HCT116 (cell line): ENCODE data around the gene SMTNL2. TPM values are rescaled to one million over a fixed set of nuclear protein-coding genes. Genes with fewer than 3 reads are reported as not detected.

Experiments
- ATAC-seq: fragments of 200-7000 bp; cut with Tn5 transposase; 2 replicates; pipeline ENCODE4 v1.9.1; 2020; ENCODE audit warnings: mild to moderate bottlenecking, moderate library complexity
- BruUV-seq: library from RNA; stranded (reverse); fragments of 400-500 nt; replicated peaks from 2 replicates; lab custom pipeline; 2021; lab: Mats Ljungman, UMichigan
- CTCF ChIA-PET: fragments of 300-600 bp; sonication (Branson Sonifier 250); formaldehyde crosslinking; loops from one replicate; lab custom pipeline; 2021; ENCODE audit warnings: antibody characterized with exemption; lab: Charles Lee
- POLR2A ChIA-PET: fragments of 300-600, 350-600 bp; sonication (Branson Sonifier 250); formaldehyde crosslinking; loops from one replicate; lab custom pipeline; 2021; ENCODE audit warnings: antibody characterized with exemption; lab: Charles Lee
- RAD21 ChIA-PET, 2 experiments: fragments of 300-600 bp; sonication (Branson Sonifier 250); formaldehyde crosslinking; loops; one replicate each; lab custom pipeline; 2023; ENCODE audit warnings: low total read pairs in 2 of 2; ENCODE audit not compliant: uncharacterized antibody in 2 of 2, unreplicated experiment in 2 of 2, low non-redundant PET in 1 of 2; lab: Charles Lee
- DNase-seq: peaks from one replicate; pipeline ENCODE4 v3.0.0-alpha.2; 2010; ENCODE audit warnings: low read depth, low spot score
- H2AFZ ChIP-seq: fragments of 200-600 bp; shearing (Covaris generic), sonication (generic); 2 replicates; pipeline ENCODE4 v1.6.1; 2017; ENCODE audit warnings: low read depth, mixed run types, mixed read lengths, antibody characterized with exemption, low read length; ENCODE audit not compliant: poor library complexity, severe bottlenecking
- H3K27ac ChIP-seq: 2 replicates; pipeline ENCODE4 v1.5.1; 2012; ENCODE audit warnings: low read depth, low read length
- H3K27me3 ChIP-seq: fragments of 200-600 bp; sonication (generic); 2 replicates; pipeline ENCODE4 v1.6.1; 2016; ENCODE audit warnings: mixed run types, low read length, mixed read lengths; ENCODE audit not compliant: insufficient read depth
- H3K36me3 ChIP-seq, 2 experiments: fragments of 200-500 bp in 1 of 2; fragments of 200-600 bp in 1 of 2; sonication (Bioruptor generic) in 1 of 2; sonication (generic) in 1 of 2; 2 replicates each; pipeline versions ENCODE4 v1.5.1 to v1.6.1; 2014 to 2016; ENCODE audit warnings: low read length in 2 of 2, inconsistent platforms in 1 of 2, mixed read lengths in 1 of 2, mixed run types in 1 of 2; ENCODE audit not compliant: insufficient read depth in 2 of 2, control insufficient read depth in 1 of 2
- H3K4me1 ChIP-seq, 2 experiments: fragments of 200-600 bp in 1 of 2; sonication (generic) in 1 of 2; 2 replicates each; pipeline versions ENCODE4 v1.5.1 to v1.6.1; 2012 to 2017; ENCODE audit warnings: low read length in 2 of 2, inconsistent platforms in 1 of 2, mild to moderate bottlenecking in 1 of 2, mixed read lengths in 1 of 2, mixed run types in 1 of 2, moderate library complexity in 1 of 2; ENCODE audit not compliant: insufficient read depth in 2 of 2, control insufficient read depth in 1 of 2
- H3K4me2 ChIP-seq: fragments of 200-600 bp; sonication (generic); 2 replicates; pipeline ENCODE4 v1.6.1; 2017; ENCODE audit warnings: mixed run types, low read length, mixed read lengths
- H3K4me3 ChIP-seq, 2 experiments: fragments of 200-600 bp in 1 of 2; sonication (generic) in 1 of 2; replicated peaks in 1 of 2; 2 replicates each; pipeline ENCODE4 v1.5.1; 2011 to 2016; ENCODE audit warnings: low read length in 2 of 2, control low read depth in 1 of 2, low read depth in 1 of 2, mild to moderate bottlenecking in 1 of 2, mixed read lengths in 1 of 2, mixed run types in 1 of 2
- H3K79me2 ChIP-seq: fragments of 200-600 bp; sonication (generic); 2 replicates; pipeline ENCODE4 v1.6.1; 2017; ENCODE audit warnings: mild to moderate bottlenecking, mixed run types, low read length, moderate library complexity, mixed read lengths; ENCODE audit not compliant: insufficient read depth
- H3K9ac ChIP-seq: fragments of 200-600 bp; sonication (generic); 2 replicates; pipeline ENCODE4 v1.6.1; 2016; ENCODE audit warnings: low read length, mixed read lengths
- H3K9me2 ChIP-seq: fragments of 200-600 bp; sonication (generic), shearing (Covaris generic); 2 replicates; pipeline ENCODE4 v1.6.1; 2017; ENCODE audit warnings: mixed run types, mild to moderate bottlenecking, moderate library complexity; ENCODE audit not compliant: insufficient read depth
- H3K9me3 ChIP-seq, 2 experiments: fragments of 200-500 bp in 1 of 2; fragments of 200-600 bp in 1 of 2; sonication (Bioruptor generic) in 1 of 2; sonication (generic) in 1 of 2; 2 replicates each; pipeline ENCODE4 v1.6.1; 2014 to 2017; ENCODE audit warnings: low read length in 2 of 2, mixed read lengths in 2 of 2, inconsistent platforms in 1 of 2, low read depth in 1 of 2, mild to moderate bottlenecking in 1 of 2, mixed run types in 1 of 2, moderate library complexity in 1 of 2; ENCODE audit not compliant: control insufficient read depth in 1 of 2, insufficient read depth in 1 of 2
- H4K20me1 ChIP-seq: fragments of 200-600 bp; sonication (generic), shearing (Covaris generic); 2 replicates; pipeline ENCODE4 v1.6.1; 2017; ENCODE audit warnings: mixed run types, mild to moderate bottlenecking, moderate library complexity; ENCODE audit not compliant: insufficient read depth
- CBX3 ChIP-seq: IDR thresholded peaks from 2 replicates; pipeline ENCODE4 v1.6.1; 2012; ENCODE audit warnings: low read depth
- CEBPB ChIP-seq: IDR thresholded peaks from 2 replicates; pipeline ENCODE4 v1.6.1; 2012; ENCODE audit warnings: low read depth
- EZH2phosphoT487 ChIP-seq: fragments of 200-600 bp; IDR thresholded peaks from 2 replicates; pipeline ENCODE4 v1.6.1; 2018; ENCODE audit warnings: antibody characterized with exemption, borderline replicate concordance
- JUND ChIP-seq: IDR thresholded peaks from 2 replicates; pipeline ENCODE4 v1.6.1; 2012
- POLR2A ChIP-seq: IDR thresholded peaks from 2 replicates; pipeline ENCODE4 v1.7.0; 2011; ENCODE audit warnings: borderline replicate concordance; ENCODE audit not compliant: insufficient read depth, insufficient read length; ENCODE audit errors: extremely low read depth
- POLR2AphosphoS5 ChIP-seq: IDR thresholded peaks from 2 replicates; pipeline ENCODE4 v1.6.1; 2011; ENCODE audit warnings: mild to moderate bottlenecking, low read depth, low read length, moderate library complexity
- SIN3A ChIP-seq: IDR thresholded peaks from 2 replicates; pipeline ENCODE4 v1.6.1; 2012; ENCODE audit warnings: low read depth
- SP1 ChIP-seq: IDR thresholded peaks from 2 replicates; pipeline ENCODE4 v1.6.1; 2012; ENCODE audit warnings: low read depth
- TCF7L2 ChIP-seq: IDR thresholded peaks from 2 replicates; pipeline ENCODE4 v1.7.0; 2011; ENCODE audit warnings: borderline replicate concordance, inconsistent platforms; ENCODE audit not compliant: insufficient read depth, insufficient read length; ENCODE audit errors: extremely low read depth
- YY1 ChIP-seq: IDR thresholded peaks from 2 replicates; pipeline ENCODE4 v1.6.1; 2011; ENCODE audit warnings: low read length, low read depth, moderate library complexity, mild to moderate bottlenecking; ENCODE audit not compliant: insufficient replicate concordance; ENCODE audit errors: extremely low read depth
- intact Hi-C: fragments of 100-400 bp; cut with micrococcal nuclease; formaldehyde crosslinking; loops from 2 replicates; pipeline ENCODE4 v1.10.0; 2022
- total RNA-seq: library from RNA; stranded (reverse); gene quantifications from one replicate; pipeline ENCODE4 v1.2.1, GENCODE V29; 2021; ENCODE audit not compliant: unreplicated experiment
- TF ChIP-seq, protein P1 (sequence below): IDR thresholded peaks from 2 replicates; pipeline ENCODE4 v1.6.1; 2012
- TF ChIP-seq, protein P2 (sequence below): IDR thresholded peaks from 2 replicates; pipeline ENCODE4 v1.6.1; 2012; ENCODE audit warnings: low read depth

The SMTNL2 gene
- total RNA-seq, 1 experiment from 2014 or later, result 2.3 TPM

DNA sequence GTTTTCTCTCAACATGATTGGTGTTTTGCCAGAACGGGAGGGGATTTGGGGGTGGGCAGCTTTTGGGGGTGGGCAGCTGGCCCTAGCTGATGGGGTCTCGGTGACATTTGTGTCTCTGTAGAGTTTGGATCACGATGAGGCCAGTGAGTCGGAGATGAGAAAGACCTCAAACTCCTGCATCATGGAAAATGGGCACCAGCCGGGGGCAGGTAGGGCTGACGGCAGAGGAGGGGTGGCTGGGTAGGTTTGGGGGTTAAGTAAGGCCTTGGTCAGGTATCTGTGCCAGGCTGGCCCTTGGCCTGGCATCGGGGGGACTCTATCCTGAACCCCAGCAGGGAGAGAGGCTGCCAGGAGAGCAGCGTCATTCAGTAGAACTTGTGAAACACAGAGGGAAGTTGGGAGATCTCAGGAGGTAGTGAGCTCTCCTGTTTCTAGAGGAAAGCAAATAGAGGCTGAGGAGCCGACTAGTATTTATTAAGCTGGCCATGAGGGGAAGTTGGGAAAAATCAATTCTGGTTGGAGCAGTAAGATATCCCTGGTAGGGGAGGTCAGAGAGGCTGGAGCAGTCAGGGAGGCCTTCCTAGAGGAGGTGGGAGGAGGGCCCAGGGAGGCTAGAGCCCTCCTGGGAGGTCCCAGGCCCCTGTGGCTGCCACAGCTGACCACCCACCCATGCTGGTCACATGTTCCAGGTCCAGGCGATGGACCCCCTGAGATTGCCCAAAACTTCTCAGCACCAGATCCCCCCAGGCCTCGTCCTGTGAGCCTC, 8.1 kb downstream of the SMTNL2 start:
- Histone ChIP-seq H3K27ac (no peak overlapping the region), H3K27me3 (peaks cover 3% of the 10 kb centered on the region; the same call in 1 of the 2 replicates), H3K9me3 (no peaks in the 10 kb centered on the region), H3K9me2 (no peaks in the 10 kb centered on the region), H3K9ac (no peak overlapping the region), H4K20me1 (no peaks in the 10 kb centered on the region), H3K4me3 (no peak overlapping the region), H3K79me2 (no peaks in the 10 kb centered on the region), H3K4me1 (peaks cover 3 to 9% of the 10 kb centered on the region in 2 experiments), H3K4me2 (no peak overlapping the region), H2AFZ (no peak overlapping the region), H3K36me3 (no peaks in the 10 kb centered on the region)
- intact Hi-C loops, result no loop called here
- DNase-seq (no peak), ATAC-seq (no peak)
- CTCF ChIA-PET, result interaction anchor here (0.7 kb wide), 2 partner anchors 18 to 26 kb away, joined by 4 read pairs; no protein-coding TSS in a partner anchor
- POLR2A ChIA-PET, result no interaction called here
- no TSS peak for BruUV-seq
- RAD21 ChIA-PET, result no interaction called here
- TF ChIP-seq YY1 (no peak), SIN3A (no peak), CBX3 (no peak), JUND (no peak), EZH2phosphoT487 (no peak), POLR2AphosphoS5 (no peak), TCF7L2 (no peak), POLR2A (no peak), SP1 (no peak), CEBPB (no peak)
- TF ChIP-seq, protein P1, sequence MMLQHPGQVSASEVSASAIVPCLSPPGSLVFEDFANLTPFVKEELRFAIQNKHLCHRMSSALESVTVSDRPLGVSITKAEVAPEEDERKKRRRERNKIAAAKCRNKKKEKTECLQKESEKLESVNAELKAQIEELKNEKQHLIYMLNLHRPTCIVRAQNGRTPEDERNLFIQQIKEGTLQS, result no peak
- TF ChIP-seq, protein P2, sequence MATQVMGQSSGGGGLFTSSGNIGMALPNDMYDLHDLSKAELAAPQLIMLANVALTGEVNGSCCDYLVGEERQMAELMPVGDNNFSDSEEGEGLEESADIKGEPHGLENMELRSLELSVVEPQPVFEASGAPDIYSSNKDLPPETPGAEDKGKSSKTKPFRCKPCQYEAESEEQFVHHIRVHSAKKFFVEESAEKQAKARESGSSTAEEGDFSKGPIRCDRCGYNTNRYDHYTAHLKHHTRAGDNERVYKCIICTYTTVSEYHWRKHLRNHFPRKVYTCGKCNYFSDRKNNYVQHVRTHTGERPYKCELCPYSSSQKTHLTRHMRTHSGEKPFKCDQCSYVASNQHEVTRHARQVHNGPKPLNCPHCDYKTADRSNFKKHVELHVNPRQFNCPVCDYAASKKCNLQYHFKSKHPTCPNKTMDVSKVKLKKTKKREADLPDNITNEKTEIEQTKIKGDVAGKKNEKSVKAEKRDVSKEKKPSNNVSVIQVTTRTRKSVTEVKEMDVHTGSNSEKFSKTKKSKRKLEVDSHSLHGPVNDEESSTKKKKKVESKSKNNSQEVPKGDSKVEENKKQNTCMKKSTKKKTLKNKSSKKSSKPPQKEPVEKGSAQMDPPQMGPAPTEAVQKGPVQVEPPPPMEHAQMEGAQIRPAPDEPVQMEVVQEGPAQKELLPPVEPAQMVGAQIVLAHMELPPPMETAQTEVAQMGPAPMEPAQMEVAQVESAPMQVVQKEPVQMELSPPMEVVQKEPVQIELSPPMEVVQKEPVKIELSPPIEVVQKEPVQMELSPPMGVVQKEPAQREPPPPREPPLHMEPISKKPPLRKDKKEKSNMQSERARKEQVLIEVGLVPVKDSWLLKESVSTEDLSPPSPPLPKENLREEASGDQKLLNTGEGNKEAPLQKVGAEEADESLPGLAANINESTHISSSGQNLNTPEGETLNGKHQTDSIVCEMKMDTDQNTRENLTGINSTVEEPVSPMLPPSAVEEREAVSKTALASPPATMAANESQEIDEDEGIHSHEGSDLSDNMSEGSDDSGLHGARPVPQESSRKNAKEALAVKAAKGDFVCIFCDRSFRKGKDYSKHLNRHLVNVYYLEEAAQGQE, result no peak
